Measurements from ENCODE around the gene LRRTM2. TPM values are rescaled to one million over a fixed set of nuclear protein-coding genes. Genes with fewer than 3 reads are reported as not detected.

LRRTM2 gene
- total and polyA plus RNA-seq, 3 donors from 2014 or later: 0.09 to 0.19 (median 0.16) TPM

DNA sequence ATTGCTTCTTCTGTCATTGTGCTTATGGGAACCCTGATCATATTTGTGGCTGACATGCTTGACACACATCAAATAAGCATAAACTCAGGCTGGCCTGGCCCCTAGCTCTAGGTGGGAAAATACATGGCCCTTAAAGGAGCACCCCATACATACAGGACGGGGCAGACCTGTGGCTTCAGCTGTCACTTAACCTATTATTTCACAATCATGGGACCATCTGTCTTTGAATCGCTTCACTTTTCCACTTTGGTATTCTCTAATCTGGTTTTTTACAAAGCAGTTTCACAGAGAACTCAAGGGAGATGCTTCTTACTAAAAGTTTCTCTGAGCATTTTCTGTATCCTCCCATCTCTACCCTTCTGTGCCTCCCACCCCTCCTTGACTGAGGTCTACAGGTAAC is 34.6 kb upstream of the LRRTM2 start:
- Histone ChIP-seq H3K4me1 (no peaks in the 10 kb centered on the region), H3K4me3 (no peak overlapping the region), H3K9me3 (no peaks in the 10 kb centered on the region), H3K27ac (no peak overlapping the region), H3K27me3 (no peaks in the 10 kb centered on the region), H3K36me3 (ENCODE audit: low read depth, missing control alignments) (no peaks in the 10 kb centered on the region)
- WGBS, 2 donors: 91 to 94% methylated on average over 2 of the region's 2 CpGs
- DNase-seq: no peak
- TF ChIP-seq, protein P1, sequence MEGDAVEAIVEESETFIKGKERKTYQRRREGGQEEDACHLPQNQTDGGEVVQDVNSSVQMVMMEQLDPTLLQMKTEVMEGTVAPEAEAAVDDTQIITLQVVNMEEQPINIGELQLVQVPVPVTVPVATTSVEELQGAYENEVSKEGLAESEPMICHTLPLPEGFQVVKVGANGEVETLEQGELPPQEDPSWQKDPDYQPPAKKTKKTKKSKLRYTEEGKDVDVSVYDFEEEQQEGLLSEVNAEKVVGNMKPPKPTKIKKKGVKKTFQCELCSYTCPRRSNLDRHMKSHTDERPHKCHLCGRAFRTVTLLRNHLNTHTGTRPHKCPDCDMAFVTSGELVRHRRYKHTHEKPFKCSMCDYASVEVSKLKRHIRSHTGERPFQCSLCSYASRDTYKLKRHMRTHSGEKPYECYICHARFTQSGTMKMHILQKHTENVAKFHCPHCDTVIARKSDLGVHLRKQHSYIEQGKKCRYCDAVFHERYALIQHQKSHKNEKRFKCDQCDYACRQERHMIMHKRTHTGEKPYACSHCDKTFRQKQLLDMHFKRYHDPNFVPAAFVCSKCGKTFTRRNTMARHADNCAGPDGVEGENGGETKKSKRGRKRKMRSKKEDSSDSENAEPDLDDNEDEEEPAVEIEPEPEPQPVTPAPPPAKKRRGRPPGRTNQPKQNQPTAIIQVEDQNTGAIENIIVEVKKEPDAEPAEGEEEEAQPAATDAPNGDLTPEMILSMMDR (IDR thresholded peaks at IDR 0.05): no peak
- no peak for TF ChIP-seq POLR2A (IDR thresholded peaks at IDR 0.05)
- intact Hi-C loops (cut with DNase I; ENCODE audit: low total_unique reads): no loop called here

DNA sequence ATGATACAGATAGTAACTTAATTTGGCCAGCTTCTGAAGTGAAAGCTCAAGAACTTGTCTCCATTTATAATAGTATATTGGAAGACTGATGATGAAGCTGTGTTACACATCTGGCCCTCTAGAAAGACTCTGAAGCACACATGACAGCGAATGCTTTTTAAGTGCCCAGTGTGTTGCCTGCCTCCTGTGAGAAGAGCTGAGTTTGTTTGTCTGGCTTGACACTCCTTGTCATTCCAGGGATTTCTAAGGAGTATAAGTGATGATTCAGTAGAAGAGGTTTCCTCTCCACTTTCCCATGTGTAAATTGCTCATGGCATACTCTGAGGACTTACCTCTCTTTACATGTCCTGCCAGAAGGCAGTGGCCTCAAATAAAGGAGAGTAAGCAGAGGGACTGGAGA is 30.4 kb upstream of the LRRTM2 start:
- DNase-seq: no peak

DNA sequence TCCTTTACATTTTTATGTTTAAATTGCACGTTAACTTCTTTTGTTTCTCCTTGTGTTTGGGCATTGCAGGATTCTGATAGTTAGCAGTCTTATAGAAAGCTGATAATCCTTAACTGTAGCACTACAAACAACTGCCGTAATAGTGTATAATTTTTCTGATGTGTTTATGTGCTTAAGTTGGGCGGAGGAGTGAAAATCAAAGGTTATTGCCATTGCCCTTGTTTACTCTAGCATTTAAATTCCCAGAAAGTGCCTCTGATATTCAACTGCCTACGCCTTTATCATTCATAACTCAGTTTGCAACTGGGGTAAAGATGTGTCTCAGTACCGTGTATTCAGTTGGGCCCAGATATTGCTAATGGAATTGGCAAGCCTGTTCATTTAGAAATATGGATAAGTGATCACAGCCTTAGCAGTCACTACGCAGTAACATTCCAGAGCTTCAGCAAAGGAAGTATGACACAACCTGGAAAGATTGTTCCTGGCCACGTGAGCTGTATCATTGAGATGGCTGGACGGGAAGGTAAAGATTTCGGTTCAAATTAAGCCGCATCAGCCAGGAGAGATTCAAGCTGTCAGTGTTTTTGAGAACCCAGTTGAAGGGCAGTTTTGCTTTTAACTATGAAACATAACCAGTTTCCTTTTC is 28.1 kb upstream of the LRRTM2 start:
- H3K36me3 ChIP-seq (ENCODE audit: low read depth, missing control alignments): no peaks in the 10 kb centered on the region
- intact Hi-C loops (cut with DNase I; ENCODE audit: low total_unique reads): no loop called here
- DNase-seq: no peak
- no peak overlapping the region for H3K4me3 ChIP-seq
- WGBS, 2 donors: 91 to 95% methylated on average over 10 of the region's 10 CpGs
- TF ChIP-seq, protein P1 (IDR thresholded peaks at IDR 0.05): no peak
- TF ChIP-seq POLR2A (IDR thresholded peaks at IDR 0.05): no peak
- no peak overlapping the region for H3K27ac ChIP-seq
- H3K27me3 ChIP-seq: no peaks in the 10 kb centered on the region
- no peaks in the 10 kb centered on the region for H3K4me1 ChIP-seq
- no peaks in the 10 kb centered on the region for H3K9me3 ChIP-seq

More for the DNA sequence above, 30.4 kb upstream of the LRRTM2 start:
- no peak overlapping the region for H3K4me3 ChIP-seq
- no peaks in the 10 kb centered on the region for H3K36me3 ChIP-seq (ENCODE audit: low read depth, missing control alignments)
- H3K4me1 ChIP-seq: no peaks in the 10 kb centered on the region
- H3K9me3 ChIP-seq: no peaks in the 10 kb centered on the region
- intact Hi-C loops (cut with DNase I; ENCODE audit: low total_unique reads): no loop called here
- H3K27me3 ChIP-seq: no peaks in the 10 kb centered on the region
- H3K27ac ChIP-seq: no peak overlapping the region
- TF ChIP-seq, protein P1 (IDR thresholded peaks at IDR 0.05): no peak
- no peak for TF ChIP-seq POLR2A (IDR thresholded peaks at IDR 0.05)
- WGBS, 2 donors: 94 to 100% methylated on average over 1 of the region's 1 CpG

DNA sequence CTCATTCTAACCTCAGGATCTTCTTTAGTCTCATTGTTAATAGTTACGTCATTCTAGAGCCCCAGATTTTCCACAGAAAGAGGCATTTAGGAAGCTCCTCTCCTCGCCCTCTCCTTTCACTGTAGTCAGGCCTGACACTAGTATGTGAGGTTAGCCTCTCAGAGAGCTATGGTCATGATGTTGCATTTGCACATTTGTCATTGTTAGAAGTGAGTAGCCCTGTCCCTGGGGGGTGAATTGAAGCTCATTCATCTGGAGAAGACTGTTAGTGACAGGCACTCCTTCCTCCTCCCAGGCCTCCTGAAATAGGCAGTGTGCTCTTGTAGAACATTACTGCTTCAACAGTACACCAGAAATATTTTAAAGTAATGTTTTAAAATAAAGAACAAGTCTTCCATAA is 26.6 kb upstream of the LRRTM2 start:
- Histone ChIP-seq H3K27ac (no peak overlapping the region), H3K27me3 (no peaks in the 10 kb centered on the region), H3K36me3 (ENCODE audit: low read depth, missing control alignments) (no peaks in the 10 kb centered on the region), H3K4me3 (no peak overlapping the region), H3K9me3 (no peaks in the 10 kb centered on the region), H3K4me1 (peaks cover 11% of the 10 kb centered on the region)
- 93 to 96% methylated on average over 2 of the region's 2 CpGs for WGBS, 2 donors
- intact Hi-C loops (cut with DNase I; ENCODE audit: low total_unique reads): no loop called here
- DNase-seq: no peak
- TF ChIP-seq POLR2A (IDR thresholded peaks at IDR 0.05): no peak
- TF ChIP-seq, protein P1 (IDR thresholded peaks at IDR 0.05): no peak

Measured in testis (tissue), 3 donors.